ENCODE data around the gene PDE6G. TPM values are rescaled to one million over a fixed set of nuclear protein-coding genes. Genes with fewer than 3 reads are reported as not detected.

The PDE6G gene
- total RNA-seq, 1 experiment from 2014 or later, result 0.85 TPM

GRCh38 chr17:81672954-81673353 is 16.6 kb upstream of the PDE6G start:
- ChIA-PET POLR2A (no interaction called here), CTCF (no interaction called here)
- Histone ChIP-seq H3K27me3 (ENCODE audit: control insufficient read depth, insufficient read depth, low read length) (no peaks in the 10 kb centered on the region), H3K4me1 (ENCODE audit: control insufficient read depth, insufficient read depth, low read length) (peaks cover 11% of the 10 kb centered on the region), H3K27ac (ENCODE audit: low read length) (no peak overlapping the region), H3K4me3 (ENCODE audit: low read depth in 2 of 2, low read length in 2 of 2) (no peak overlapping the region), H3K36me3 (ENCODE audit: control insufficient read depth, insufficient read depth, low read length) (peaks cover 4% of the 10 kb centered on the region), H3K9me3 (ENCODE audit: control insufficient read depth, insufficient read depth, low read depth, low read length) (no peaks in the 10 kb centered on the region)
- DNase-seq (ENCODE audit: low read depth, low spot score) (no peak), ATAC-seq (no peak)
- no TSS peak for BruUV-seq (replicated peaks)
- TF ChIP-seq TCF7L2 (IDR thresholded peaks at IDR 0.05; ENCODE audit: low read depth, low read length) (no peak), SIN3A (IDR thresholded peaks at IDR 0.05; ENCODE audit: borderline replicate concordance, insufficient read depth, low read depth, low read length) (no peak), REST (IDR thresholded peaks at IDR 0.05; ENCODE audit: insufficient read depth in 1 of 2, low read depth in 2 of 2, low read length in 1 of 2) (no peak), POLR2AphosphoS5 (IDR thresholded peaks at IDR 0.05; ENCODE audit: low read depth, low read length) (no peak)
- TF ChIP-seq, protein P1, sequence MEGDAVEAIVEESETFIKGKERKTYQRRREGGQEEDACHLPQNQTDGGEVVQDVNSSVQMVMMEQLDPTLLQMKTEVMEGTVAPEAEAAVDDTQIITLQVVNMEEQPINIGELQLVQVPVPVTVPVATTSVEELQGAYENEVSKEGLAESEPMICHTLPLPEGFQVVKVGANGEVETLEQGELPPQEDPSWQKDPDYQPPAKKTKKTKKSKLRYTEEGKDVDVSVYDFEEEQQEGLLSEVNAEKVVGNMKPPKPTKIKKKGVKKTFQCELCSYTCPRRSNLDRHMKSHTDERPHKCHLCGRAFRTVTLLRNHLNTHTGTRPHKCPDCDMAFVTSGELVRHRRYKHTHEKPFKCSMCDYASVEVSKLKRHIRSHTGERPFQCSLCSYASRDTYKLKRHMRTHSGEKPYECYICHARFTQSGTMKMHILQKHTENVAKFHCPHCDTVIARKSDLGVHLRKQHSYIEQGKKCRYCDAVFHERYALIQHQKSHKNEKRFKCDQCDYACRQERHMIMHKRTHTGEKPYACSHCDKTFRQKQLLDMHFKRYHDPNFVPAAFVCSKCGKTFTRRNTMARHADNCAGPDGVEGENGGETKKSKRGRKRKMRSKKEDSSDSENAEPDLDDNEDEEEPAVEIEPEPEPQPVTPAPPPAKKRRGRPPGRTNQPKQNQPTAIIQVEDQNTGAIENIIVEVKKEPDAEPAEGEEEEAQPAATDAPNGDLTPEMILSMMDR (IDR thresholded peaks at IDR 0.05), result no peak
- intact Hi-C loops (cut with micrococcal nuclease; ENCODE audit: unreplicated experiment) (no loop called here), in situ Hi-C loops (cut with HindIII; ENCODE audit: low pct_unique_long_range_greater_than_20kb, low sequenced_read_pairs) (no loop called here)

DNA sequence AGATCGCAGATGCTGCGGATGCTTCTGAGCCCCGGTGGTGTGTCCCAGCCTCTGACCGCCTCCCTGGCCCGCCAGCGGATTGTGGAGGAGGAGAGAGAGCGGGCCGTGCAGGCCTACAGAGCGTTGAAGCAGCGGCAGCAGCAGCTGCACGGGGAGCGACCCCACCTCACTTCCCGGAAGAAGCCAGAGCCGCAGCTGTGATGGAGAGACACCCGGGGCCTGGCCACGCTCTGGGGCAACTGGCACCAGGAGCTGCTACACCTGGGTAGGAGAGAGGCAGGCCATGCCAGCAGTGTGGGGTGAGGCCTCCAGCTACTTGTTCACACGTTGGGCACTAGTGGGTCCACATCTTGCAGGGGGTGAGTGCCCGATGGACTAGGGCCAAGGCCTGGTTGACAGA is 16.2 kb upstream of the PDE6G start:
- H3K4me3 ChIP-seq (ENCODE audit: low read depth in 2 of 2, low read length in 2 of 2), result no peak overlapping the region
- H3K9me3 ChIP-seq (ENCODE audit: control insufficient read depth, insufficient read depth, low read depth, low read length), result no peaks in the 10 kb centered on the region
- H3K36me3 ChIP-seq (ENCODE audit: control insufficient read depth, insufficient read depth, low read length), result peaks cover 4% of the 10 kb centered on the region
- H3K27ac ChIP-seq (ENCODE audit: low read length), result no peak overlapping the region
- TF ChIP-seq, protein P1 (IDR thresholded peaks at IDR 0.05), result no peak
- TF ChIP-seq TCF7L2 (IDR thresholded peaks at IDR 0.05; ENCODE audit: low read depth, low read length), result no peak
- no peak for TF ChIP-seq POLR2AphosphoS5 (IDR thresholded peaks at IDR 0.05; ENCODE audit: low read depth, low read length)
- no peak for TF ChIP-seq REST (IDR thresholded peaks at IDR 0.05; ENCODE audit: insufficient read depth in 1 of 2, low read depth in 2 of 2, low read length in 1 of 2)
- no peak for TF ChIP-seq SIN3A (IDR thresholded peaks at IDR 0.05; ENCODE audit: borderline replicate concordance, insufficient read depth, low read depth, low read length)
- intact Hi-C loops (cut with micrococcal nuclease; ENCODE audit: unreplicated experiment) (no loop called here), in situ Hi-C loops (cut with HindIII; ENCODE audit: low pct_unique_long_range_greater_than_20kb, low sequenced_read_pairs) (no loop called here)
- H3K27me3 ChIP-seq (ENCODE audit: control insufficient read depth, insufficient read depth, low read length), result no peaks in the 10 kb centered on the region
- H3K4me1 ChIP-seq (ENCODE audit: control insufficient read depth, insufficient read depth, low read length), result peaks cover 16% of the 10 kb centered on the region
- POLR2A ChIA-PET, result no interaction called here
- no peak for ATAC-seq
- no peak for DNase-seq (ENCODE audit: low read depth, low spot score)
- CTCF ChIA-PET, result no interaction called here
- BruUV-seq (replicated peaks), result no TSS peak
